T1000 (cell line): ENCODE results near the gene ZBTB7C.

Experiments
- DNase-seq: peaks from one replicate; lab custom pipeline; 2025; ENCODE audit warnings: mixed read lengths; lab: John Stamatoyannopoulos, UW

The ZBTB7C gene

GRCh38 chr18:48116017-48116416 is 293.2 kb downstream of the ZBTB7C start:
- DNase-seq: no peak

- DNase-seq: no peak
Observed at GRCh38 chr18:48113691-48114090, 295.5 kb downstream of the ZBTB7C start.

GRCh38 chr18:48111587-48111986 is 297.6 kb downstream of the ZBTB7C start:
- DNase-seq: no peak

- no peak for DNase-seq
Observed at GRCh38 chr18:48110797-48111196, 298.4 kb downstream of the ZBTB7C start.

- no peak for DNase-seq
Observed at GRCh38 chr18:48109961-48110493, 299.2 kb downstream of the ZBTB7C start.

GRCh38 chr18:48108136-48108535 is 301.0 kb downstream of the ZBTB7C start:
- DNase-seq: no peak

- no peak for DNase-seq
Observed at GRCh38 chr18:48106976-48107781, 302.0 kb downstream of the ZBTB7C start.

GRCh38 chr18:48106498-48106897 is 302.7 kb downstream of the ZBTB7C start:
- no peak for DNase-seq

- DNase-seq: no peak
Observed at GRCh38 chr18:48105317-48105716, 303.9 kb downstream of the ZBTB7C start.

GRCh38 chr18:48104705-48105104 is 304.5 kb downstream of the ZBTB7C start:
- DNase-seq: no peak

- DNase-seq: no peak
Observed at GRCh38 chr18:48100651-48101165, 308.5 kb downstream of the ZBTB7C start.

GRCh38 chr18:48100165-48100575 is 309.0 kb downstream of the ZBTB7C start:
- no peak for DNase-seq

GRCh38 chr18:48099481-48100164 is 309.6 kb downstream of the ZBTB7C start:
- DNase-seq: no peak

GRCh38 chr18:48098538-48098937 is 310.6 kb downstream of the ZBTB7C start:
- no peak for DNase-seq

GRCh38 chr18:48098007-48098406 is 311.2 kb downstream of the ZBTB7C start:
- DNase-seq: no peak

- DNase-seq: no peak
Observed at GRCh38 chr18:48095726-48096125, 313.5 kb downstream of the ZBTB7C start.

- no peak for DNase-seq
Observed at GRCh38 chr18:48093104-48093503, 316.1 kb downstream of the ZBTB7C start.

GRCh38 chr18:48091869-48092497 is 317.2 kb downstream of the ZBTB7C start:
- DNase-seq: no peak

- no peak for DNase-seq
Observed at GRCh38 chr18:48090702-48091101, 318.5 kb downstream of the ZBTB7C start.

GRCh38 chr18:48090021-48090420 is 319.2 kb downstream of the ZBTB7C start:
- DNase-seq: no peak

- no peak for DNase-seq
Observed at GRCh38 chr18:48085781-48086487, 323.2 kb downstream of the ZBTB7C start.

- DNase-seq: no peak
Observed at GRCh38 chr18:48084858-48085257, 324.3 kb downstream of the ZBTB7C start.
